GM18868 (cell line): Measurements from ENCODE around the gene CYP27B1.

Source experiments
- ATAC-seq: cut with Tn5 transposase; IDR thresholded peaks from one replicate; pipeline ENCODE4 v1.9.1; 2021; ENCODE audit warnings: mild to moderate bottlenecking, moderate library complexity; ENCODE audit not compliant: unreplicated experiment

CYP27B1 gene

DNA sequence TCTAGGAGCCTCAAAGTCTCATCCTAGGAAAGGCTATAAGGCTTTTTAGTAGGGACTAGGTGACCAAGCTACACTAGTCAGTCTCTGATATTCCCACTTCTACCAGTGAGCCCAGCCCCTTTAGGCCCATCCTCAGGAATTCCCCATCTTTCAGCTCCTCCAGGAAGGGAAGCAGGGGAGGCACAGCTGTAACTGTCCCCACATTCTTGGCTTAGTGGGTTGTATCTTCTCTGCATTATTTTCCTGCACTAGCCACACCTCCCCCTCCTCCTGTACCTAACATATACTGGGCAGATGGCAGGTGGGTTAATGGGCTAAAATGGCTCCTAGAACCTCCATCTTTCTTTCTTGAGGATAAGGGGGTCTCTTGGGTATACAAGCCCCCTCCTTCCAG lies 424 bp upstream of the CYP27B1 start:
- ATAC-seq, result no peak

DNA sequence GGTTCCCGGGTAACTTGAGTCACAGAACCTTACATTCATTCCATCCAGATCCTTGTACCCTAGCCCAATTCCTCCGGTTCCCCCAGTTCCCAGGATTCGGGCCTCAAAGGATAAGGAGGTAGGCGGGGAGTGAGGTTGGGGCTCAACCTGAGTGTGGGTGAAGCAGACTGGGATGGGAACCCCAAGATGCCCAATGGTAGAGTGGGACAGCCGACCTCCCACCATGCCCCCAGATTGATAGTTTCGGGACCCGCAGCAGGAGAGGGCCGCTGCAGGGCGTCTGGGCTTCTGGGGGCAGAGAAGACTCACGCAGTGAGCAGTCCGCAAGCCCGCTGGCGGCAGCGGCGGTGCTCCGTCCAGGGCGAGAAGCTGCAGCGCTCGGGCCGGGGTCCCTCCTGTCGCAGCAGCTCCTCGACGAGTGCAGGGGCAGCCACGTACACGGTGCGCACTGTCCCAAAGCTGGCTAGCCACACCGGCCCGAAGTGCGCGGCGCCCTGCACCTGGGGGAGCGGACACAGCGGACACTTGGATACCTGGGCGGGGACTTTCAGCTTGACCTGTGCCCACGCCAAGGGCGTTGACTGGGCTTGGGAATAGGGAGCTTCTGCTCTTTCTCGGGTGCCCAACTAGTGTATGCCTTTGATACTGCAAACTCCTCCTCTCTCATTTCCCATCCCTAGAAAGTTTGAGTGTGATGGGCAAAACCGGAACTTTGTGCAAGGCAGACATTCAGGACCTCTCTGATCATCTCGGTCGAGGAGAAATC lies 997 bp downstream of the CYP27B1 start:
- no peak for ATAC-seq

DNA sequence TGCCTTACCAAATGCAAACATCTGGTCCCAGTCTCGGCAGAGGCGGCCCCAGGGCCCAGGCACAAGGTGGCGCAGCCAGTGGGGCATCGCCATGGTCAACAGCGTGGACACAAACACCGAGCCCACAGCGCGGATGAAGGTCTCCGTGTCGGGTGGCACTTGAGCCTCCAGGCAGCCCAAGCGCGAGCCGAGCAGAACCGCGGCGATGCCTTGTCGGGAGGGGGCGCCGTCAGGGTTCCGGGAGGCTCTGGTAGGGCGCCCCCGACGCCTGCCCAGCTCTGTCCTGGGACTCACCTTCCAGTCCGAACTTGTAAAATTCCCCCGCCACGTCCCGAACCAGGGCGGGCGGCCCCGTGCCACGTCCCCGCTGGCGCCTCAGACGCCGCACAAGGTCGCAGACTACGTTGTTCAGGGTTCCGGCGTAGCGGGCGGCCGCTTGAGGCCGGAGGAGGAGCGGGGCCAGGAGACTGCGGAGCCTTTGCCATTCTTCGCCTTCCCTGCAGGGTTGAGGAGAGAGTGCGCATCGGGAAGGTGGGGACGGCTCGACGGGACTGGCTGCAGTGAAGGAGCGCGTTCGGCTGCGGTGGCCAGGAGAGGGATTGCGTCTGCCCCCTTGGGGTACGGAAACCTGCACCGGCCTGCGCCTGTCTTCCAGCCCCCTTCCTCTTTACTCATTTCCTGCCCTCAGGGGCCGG lies 1.7 kb downstream of the CYP27B1 start:
- peak; percentile 67 for ATAC-seq

DNA sequence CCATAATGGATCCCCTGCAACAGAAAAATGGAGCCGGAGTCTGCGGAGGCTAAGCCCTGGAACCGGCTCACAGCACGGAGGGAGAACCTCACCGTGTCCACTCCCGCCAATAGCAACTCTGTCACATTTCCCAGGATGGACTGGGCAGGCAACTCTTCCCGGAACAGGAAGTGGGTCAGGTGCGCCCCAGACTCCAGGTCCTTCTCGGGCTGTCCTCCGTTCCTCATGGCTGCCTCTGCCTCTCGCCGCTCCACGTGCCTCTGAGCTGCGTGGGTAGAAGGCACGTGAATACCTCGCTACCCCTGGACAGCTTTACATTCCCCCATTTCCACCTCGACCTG lies 2.2 kb downstream of the CYP27B1 start:
- peak; percentile 14 for ATAC-seq

DNA sequence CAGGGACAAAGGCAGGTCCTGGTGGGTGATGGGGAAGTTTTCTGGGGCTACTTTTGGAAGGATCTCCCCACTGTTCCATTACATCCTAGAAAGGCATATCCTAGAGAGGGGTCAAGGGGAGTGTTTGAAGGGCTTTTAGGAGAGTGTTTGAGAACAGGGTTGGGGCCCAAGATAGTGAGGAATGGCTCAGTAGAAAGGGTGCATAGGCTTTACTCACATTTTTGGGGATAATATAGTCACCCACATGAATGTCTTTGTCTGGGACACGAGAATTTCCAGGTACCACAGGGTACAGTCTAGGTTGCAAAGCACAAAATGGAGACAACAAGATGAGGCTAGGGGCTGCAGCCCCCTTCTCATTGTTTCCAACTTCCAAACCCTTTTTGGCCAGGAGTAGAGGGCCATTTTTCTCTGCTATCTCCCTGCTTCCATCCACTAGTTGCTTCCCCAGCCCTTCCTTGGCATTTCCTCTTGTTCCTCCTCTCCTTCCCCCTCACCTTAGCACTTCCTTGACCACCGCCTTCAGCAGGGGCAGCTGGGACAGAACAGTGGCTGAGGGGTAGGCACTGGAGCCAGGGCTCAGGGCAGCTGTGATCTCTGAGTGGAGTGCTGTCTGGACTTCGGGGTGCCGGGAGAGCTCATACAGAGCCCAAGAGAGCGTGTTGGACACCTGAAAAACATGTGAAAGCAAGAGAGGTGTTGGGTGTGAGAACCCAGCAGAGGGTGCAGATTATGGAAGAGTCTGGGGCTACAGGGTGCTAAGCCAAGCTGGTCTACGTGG lies 2.8 kb downstream of the CYP27B1 start:
- no peak for ATAC-seq

DNA sequence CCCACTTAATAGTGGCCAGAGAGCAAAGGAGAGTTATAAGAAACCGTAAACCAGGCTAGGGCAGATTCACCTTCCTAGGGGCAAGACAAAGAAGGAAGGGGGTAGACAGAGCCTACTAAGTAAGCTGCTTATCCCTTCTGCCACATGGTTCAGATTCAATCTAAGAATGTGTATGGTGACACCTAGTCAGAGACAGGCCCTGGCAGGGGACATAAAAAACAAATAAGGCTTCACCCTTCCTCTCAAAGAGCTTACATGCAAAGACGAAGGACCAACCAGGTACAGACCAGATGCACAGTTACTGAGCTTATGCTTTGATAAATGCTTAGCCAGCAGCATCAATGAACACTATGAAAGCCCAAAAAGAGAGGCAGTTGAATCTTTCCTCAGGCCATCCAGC lies 4.4 kb downstream of the CYP27B1 start:
- no peak for ATAC-seq

DNA sequence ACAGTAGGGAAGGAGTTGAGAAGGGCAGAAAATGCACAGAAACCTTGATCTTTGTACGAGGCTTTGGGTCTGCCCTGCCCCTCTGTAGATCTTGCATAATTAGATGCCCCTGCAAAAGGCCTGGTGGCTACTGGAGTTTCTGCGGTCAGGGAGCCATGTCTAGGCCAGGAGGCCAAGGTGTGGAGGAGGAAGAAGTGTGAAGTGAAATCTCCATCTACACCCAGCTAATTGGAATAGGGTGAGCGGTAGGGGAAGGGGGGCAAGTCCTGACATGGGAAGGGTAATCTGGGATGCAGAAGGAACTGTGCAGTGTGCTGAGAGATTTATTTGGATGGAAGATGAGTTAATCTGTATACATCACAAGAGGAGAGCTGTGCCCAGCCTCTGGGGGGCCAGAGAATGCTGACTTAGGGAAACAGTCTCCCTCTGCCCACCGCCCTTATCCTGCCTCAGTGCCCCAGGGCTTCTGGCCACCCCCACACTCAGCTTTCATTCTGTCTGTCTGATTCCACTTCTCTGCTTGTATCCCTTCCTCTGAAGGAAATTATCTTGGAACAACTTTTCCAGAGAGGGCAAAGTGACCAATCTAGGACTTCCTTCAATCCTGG lies 5.4 kb downstream of the CYP27B1 start:
- no peak for ATAC-seq

DNA sequence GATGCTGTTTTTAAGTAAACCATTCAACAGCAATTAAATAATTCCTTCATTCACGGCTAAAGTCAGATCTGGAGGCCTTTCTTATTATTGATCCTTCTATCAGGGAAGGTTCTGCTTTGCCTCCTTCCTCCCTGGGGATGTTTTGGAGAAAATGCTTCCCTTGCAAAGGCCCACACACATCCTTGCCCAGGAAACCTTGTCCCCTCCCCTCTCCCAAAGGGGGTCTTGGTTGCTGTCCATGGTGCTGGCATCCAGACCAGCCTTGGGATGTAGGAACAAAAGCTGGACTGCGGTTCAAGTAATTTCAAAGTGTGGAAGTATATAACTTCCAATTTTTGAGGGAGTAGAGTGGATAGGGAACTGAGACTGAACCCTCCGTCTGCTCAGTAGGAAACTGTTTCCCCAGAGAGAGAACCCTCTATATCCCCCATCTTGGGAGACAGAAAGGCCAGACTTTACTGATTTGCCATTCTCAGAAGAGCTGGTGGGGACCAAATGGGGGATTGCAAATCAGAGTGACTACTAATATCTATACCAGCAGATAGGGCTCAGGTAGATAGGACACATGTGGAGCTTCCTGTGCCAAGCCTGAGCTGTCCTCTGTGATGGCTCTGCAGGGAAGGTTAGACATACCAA lies 6.4 kb downstream of the CYP27B1 start:
- no peak for ATAC-seq

DNA sequence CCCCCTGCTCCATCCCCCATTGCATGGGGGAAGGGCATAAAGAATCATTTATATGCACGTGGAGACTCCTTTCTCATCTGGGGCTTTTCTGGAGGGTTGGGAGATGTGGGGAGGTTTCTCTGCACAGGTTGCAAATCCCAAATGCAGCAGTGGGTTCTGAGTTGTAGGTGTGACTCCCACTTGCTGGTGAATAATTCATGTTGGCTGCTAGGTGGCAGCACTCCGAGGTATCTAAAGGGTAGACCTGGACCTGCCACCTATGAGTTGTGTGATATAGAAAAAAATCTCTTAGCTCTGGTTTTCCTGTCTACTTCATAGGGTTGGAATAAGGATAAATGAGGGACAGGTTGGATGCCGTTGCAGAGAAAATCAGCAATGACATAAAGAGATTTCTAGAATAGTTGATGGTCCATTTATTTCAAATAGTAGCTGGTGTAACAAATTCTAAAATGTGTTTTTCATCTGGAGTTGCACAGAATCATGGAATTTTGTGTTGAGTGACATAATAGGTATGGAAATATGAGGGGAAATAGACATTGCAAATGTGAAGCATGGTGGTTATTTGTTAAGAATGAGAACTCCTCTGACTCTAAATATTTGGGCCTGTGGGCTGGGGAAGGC lies 7.4 kb downstream of the CYP27B1 start:
- no peak for ATAC-seq

DNA sequence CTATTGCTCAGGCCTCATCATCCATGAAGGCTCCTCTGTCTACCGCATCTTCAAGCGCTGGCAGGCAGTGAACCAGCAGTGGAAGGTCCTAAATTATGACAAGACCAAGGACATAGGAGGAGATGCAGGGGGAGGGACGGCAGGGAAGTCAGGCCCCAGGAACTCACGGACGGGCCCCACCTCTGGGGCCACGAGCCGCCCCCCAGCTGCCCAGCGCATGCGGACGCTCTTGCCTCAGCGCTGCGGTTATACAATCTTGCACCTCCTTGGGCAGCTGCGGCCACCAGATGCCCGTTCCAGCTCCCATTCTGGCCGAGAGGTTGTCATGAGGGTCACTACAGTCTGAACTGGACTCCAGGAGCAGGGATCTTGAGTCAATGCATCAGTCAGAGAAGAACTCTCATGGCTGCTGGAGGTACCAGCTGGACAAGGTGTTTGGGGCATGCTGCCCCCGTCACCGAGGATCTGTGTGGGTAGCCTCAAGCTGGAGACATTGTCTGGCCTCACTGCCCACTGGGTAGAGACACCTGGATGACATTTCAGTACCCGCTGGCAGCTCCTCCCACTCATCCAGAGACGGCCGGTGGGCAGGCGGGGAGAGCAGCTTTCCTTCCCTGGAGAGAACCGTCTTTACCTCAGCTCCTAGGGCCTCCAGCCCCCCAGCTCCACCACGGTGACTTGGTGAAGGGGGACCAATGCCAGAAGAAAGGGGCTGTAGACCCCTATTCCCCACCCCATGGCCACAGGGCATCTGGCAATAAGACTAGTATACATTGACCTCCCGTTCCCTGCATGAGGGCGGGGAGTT lies 8.1 kb downstream of the CYP27B1 start:
- no peak for ATAC-seq

DNA sequence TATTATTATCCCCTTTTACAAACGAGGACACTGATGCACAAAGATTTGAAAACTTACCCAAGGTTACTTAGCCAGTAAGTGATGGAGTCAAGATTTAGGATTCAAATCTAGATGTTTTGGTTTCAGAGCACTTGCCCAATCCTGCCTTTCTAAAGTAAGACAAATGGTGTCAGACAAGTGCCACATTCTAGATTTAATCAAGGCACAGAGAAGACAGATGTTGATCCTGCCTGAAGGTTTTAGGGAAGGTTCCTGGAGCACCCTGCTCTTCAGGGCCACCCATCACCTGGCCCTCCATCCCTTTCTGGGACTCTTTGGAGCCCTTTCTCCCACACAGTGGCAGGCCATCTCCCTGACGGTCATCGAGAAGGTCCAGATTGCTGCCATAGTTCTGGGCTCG lies 9.1 kb downstream of the CYP27B1 start:
- no peak for ATAC-seq

DNA sequence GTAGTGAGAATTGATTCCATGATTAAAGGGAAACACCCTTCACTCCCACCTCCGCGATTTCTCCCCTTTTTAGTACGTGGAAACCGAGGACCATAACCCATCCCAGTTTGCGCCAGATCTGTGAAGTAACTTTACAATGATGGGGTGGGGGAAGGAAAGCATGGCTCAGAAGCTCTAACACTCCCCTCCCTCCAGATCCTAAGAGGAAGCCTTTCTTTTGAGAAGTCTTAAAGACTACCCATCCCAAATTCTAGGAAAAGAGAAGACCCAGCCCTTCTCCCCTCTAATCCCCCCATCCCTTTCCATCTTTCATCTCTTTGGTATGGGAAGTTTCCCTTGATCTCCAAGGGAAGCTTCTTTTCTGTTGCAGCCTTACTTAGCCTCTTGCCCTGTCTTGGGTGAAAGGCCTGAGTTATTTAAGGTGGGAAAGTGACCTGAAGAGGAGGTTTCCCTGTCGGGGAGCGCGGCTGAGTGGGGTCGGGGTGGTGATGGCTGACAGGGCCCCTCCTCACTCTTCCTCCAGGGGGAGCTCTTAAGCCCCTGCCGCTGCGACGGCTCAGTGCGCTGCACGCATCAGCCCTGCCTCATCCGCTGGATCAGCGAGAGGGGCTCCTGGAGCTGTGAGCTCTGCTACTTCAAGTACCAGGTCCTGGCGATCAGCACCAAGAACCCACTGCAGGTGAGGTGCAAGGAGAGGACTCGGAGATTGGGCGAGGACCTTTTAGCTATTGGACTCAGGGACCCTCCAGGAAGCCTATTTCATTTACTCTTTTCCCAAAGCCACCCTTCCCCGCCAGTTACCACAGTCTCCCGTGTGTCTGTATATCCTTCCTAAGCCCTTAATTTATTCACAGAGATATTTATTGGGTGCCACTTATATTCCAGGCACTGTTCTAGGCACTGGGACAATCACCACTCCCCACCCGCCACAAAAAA lies 10.2 kb downstream of the CYP27B1 start:
- peak; percentile 31 for ATAC-seq

DNA sequence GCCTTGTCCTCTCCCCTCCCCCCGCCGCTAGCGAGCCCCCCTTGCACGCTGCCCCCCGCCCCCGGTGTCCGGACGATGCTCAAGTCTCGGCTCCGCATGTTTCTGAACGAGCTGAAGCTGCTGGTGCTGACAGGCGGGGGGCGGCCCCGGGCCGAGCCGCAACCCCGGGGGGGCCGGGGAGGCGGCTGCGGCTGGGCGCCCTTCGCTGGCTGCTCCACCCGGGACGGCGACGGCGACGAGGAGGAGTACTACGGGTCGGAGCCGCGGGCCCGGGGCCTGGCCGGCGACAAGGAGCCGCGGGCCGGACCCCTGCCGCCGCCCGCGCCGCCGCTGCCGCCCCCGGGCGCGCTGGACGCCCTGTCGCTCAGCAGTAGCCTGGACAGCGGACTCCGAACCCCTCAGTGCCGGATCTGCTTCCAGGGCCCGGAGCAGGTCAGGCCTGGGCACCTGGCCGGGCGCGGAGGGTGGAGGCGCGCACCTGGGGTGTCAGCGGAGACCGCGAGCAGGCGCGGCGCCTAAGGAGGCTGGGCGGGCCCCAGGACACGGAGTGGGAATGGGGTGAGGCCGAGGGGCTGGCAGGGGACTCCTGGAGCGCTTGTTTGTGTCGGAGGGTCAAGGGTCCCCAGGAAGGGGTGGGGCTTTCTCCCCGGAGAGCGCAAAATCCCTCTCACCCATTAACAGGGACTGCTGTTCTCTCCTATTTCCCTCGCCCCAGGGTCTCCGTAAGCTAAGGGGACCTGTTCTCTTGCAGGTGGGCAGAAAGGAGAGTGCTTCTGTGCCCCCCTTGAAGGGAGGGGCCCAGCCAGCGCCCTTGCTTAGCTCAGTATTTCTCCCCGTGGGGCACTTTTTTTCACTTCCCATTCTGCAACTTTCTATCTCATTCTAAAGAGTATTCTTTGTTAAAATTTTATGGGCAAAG lies 11.2 kb downstream of the CYP27B1 start:
- ATAC-seq, result no peak

DNA sequence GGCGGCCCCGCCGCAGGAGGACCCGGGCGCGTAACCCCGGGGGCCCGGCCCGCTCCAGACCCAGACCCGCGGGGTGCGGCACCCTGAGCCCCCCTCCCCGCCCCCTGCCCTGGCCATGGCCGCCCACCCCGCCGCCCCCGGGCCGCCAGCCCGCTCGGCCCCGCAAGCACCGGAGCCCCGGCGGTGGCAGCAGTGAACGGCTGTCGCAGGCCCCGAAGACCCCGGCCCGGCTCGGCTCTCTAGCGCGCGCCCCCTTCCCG lies 11.8 kb downstream of the CYP27B1 start:
- no peak for ATAC-seq

DNA sequence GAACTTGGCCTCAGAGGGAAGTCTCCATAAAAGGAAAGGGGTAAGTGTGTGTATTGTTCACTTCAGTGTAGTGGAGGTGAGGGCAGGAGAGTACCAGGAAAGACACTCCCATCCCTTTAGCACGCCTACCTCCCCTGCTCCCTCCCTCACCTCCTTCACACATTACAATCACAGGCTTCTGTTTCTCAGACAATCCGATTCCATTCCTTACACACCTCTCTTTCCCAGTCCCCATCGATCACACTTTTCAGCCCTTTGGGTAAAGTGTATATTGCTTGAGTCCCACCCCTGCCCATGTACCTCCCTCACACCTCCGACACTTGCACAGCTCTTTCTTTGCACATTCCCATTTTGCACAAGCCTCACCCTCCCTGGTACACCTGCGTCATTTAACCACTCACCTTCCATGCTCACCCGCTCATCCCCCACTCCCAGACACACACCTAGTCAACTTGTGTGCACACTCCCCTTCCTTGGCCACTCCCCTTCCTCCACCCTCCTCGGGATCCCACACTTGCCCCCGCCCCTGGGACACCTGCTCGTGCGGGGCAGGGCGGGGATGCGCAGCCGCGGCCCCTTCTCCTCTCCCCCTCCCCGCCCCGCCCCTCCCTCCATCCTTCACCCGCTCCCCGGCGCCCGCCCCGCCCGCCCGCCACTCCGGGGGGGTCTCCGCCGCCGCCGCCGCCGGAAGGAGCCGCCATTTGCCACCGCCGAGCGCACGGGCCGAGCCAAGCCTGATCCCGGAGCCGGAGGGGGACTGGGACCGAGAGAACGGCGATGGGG lies 12.3 kb downstream of the CYP27B1 start, which contains the start of gene MARCHF9:
MARCHF9 (plus strand) TSS at position 693 of the 783 bp plus-strand sequence. CDS start 426 bp downstream, outside the sequence.
- peak; percentile 45 for ATAC-seq

DNA sequence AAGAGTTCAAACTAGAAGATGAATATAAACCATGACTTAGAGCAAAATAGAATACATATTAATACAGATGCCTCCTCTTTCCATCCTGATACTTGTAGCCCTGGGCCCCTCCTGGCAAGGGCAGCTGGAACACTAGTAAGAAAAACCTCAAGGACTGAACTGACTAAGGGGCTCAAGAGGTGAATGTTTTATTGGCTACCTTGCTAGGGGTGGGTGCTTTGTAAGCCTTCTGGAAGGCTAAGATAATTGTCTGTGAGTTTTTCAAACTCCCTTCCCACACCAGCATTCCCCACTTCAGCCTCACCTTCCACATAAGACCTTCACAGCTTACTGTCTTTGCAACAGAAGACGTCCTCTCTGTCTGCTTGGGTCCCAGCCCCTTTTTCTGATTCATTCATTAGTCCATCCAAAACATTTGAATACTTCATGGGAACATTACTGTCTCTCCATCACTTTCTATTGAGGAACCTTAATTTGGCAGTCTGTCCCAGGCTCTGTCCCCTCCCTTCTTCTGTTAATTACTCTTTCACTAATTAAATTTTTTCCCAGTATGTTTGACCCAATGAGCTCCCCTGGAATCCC lies 13.0 kb downstream of the CYP27B1 start:
- no peak for ATAC-seq

DNA sequence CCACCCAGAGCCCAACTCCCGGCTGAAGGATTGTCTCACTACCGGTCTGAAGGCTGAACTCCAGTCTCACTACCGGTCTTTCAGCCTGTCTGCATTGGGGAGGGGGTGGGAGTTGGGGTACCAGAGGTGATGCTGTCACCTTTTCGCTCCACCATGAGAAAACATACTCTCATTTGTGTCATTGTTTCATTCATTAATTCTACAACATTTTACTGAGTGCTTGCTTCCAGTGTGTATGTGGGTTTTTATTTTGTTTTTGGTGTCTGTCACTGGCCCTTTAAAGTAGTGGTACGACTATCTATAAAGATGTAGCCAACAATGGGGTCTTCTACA lies 14.2 kb downstream of the CYP27B1 start:
- ATAC-seq, result no peak
